Nephron progenitor cell (in vitro differentiated cells): ENCODE results near the gene REV1.
A peak's percentile ranks its signal among the peaks of the same experiment; 100 is the strongest.
"Not testable (repeated sequence)": the region's sequence is repeated elsewhere in the genome, so short reads cannot be mapped to it uniquely, and the experiment has no call there.

Source experiments
- DNase-seq: peaks from one replicate; pipeline ENCODE4 v3.0.0; 2021
- H3K27ac Mint-ChIP-seq: 2 replicates; pipeline ENCODE4 v1.8.0; 2021; ENCODE audit warnings: mild to moderate bottlenecking, moderate library complexity, mixed read lengths
- H3K27me3 Mint-ChIP-seq: 2 replicates; pipeline ENCODE4 v1.8.0; 2021; ENCODE audit warnings: mild to moderate bottlenecking, low read depth, mixed read lengths; ENCODE audit not compliant: poor library complexity
- H3K36me3 Mint-ChIP-seq: 2 replicates; pipeline ENCODE4 v1.8.0; 2021; ENCODE audit warnings: low read depth, mixed read lengths
- H3K4me1 Mint-ChIP-seq: 2 replicates; pipeline ENCODE4 v1.8.0; 2021; ENCODE audit warnings: mixed read lengths
- H3K4me3 Mint-ChIP-seq: 2 replicates; pipeline ENCODE4 v1.8.0; 2021; ENCODE audit warnings: mild to moderate bottlenecking, moderate library complexity, mixed read lengths
- H3K9me3 Mint-ChIP-seq: 2 replicates; pipeline ENCODE4 v1.8.0; 2021; ENCODE audit warnings: mild to moderate bottlenecking, moderate library complexity, mixed read lengths
- CTCF ChIP-seq: fragments of 200-600 bp; sonication (generic); IDR thresholded peaks from 2 replicates; pipeline ENCODE4 v1.5.0; 2021; ENCODE audit warnings: antibody characterized with exemption

The REV1 gene

GRCh38 chr2:99477054-99477453 is 12.8 kb downstream of the REV1 start:
- H3K4me1 Mint-ChIP-seq = peaks cover 67% of the 10 kb centered on the region
- no peaks in the 10 kb centered on the region for H3K9me3 Mint-ChIP-seq
- H3K36me3 Mint-ChIP-seq = peaks cover 38% of the 10 kb centered on the region
- DNase-seq = no peak
- TF ChIP-seq CTCF = no peak
- peak overlapping the region; percentile 37 for H3K27ac Mint-ChIP-seq
- H3K27me3 Mint-ChIP-seq = peaks cover 5% of the 10 kb centered on the region
- no peak overlapping the region for H3K4me3 Mint-ChIP-seq

- H3K36me3 Mint-ChIP-seq = peaks cover 39% of the 10 kb centered on the region
- peaks cover 5% of the 10 kb centered on the region for H3K27me3 Mint-ChIP-seq
- DNase-seq = no peak
- peaks cover 63% of the 10 kb centered on the region for H3K4me1 Mint-ChIP-seq
- no peak for TF ChIP-seq CTCF
- no peak overlapping the region for H3K4me3 Mint-ChIP-seq
- no peak overlapping the region for H3K27ac Mint-ChIP-seq
- peaks cover 2% of the 10 kb centered on the region for H3K9me3 Mint-ChIP-seq
Observed at GRCh38 chr2:99476629-99477028, 13.2 kb downstream of the REV1 start.

- Mint-ChIP-seq H3K36me3 (peaks cover 46% of the 10 kb centered on the region), H3K4me1 (peaks cover 48% of the 10 kb centered on the region), H3K27ac (peak overlapping the region; percentile 64), H3K9me3 (peaks cover 15% of the 10 kb centered on the region)
- H3K4me3 Mint-ChIP-seq, H3K27me3 Mint-ChIP-seq, DNase-seq: not testable (repeated sequence)
Observed at GRCh38 chr2:99475095-99475494, 14.7 kb downstream of the REV1 start.

GRCh38 chr2:99473518-99474083 is 16.2 kb downstream of the REV1 start:
- Mint-ChIP-seq H3K27ac (peak overlapping the region; percentile 86), H3K36me3 (peaks cover 51% of the 10 kb centered on the region), H3K4me3 (no peak overlapping the region), H3K4me1 (peaks cover 33% of the 10 kb centered on the region), H3K9me3 (peaks cover 26% of the 10 kb centered on the region), H3K27me3 (peaks cover 1% of the 10 kb centered on the region)
- DNase-seq = no peak
- TF ChIP-seq CTCF = no peak

GRCh38 chr2:99472600-99472960 is 17.2 kb downstream of the REV1 start:
- Mint-ChIP-seq H3K4me1 (peaks cover 27% of the 10 kb centered on the region), H3K27me3 (no peaks in the 10 kb centered on the region), H3K27ac (peak overlapping the region; percentile 61), H3K4me3 (no peak overlapping the region), H3K9me3 (peaks cover 34% of the 10 kb centered on the region), H3K36me3 (peaks cover 55% of the 10 kb centered on the region)
- DNase-seq = no peak
- TF ChIP-seq CTCF = no peak

GRCh38 chr2:99471654-99472599 is 17.9 kb downstream of the REV1 start:
- H3K9me3 Mint-ChIP-seq = peaks cover 38% of the 10 kb centered on the region
- H3K27ac Mint-ChIP-seq = no peak overlapping the region
- H3K4me3 Mint-ChIP-seq = no peak overlapping the region
- no peak for TF ChIP-seq CTCF
- H3K4me1 Mint-ChIP-seq = peaks cover 23% of the 10 kb centered on the region
- no peaks in the 10 kb centered on the region for H3K27me3 Mint-ChIP-seq
- peaks cover 58% of the 10 kb centered on the region for H3K36me3 Mint-ChIP-seq
- no peak for DNase-seq
